BJ (cell line): ENCODE results near the gene STK24. TPM values are rescaled to one million over a fixed set of nuclear protein-coding genes. Genes with fewer than 3 reads are reported as not detected.

Experiments used
- CTCF ChIA-PET: fragments of 350-600 bp; formaldehyde crosslinking; extraction: SDS; loops from one replicate; lab custom pipeline; 2021; ENCODE audit warnings: antibody characterized with exemption, inconsistent platforms; lab: Yijun Ruan, JAX
- POLR2A ChIA-PET: fragments of 300-600 bp; sonication (Branson Sonifier 250); formaldehyde crosslinking; extraction: SDS; loops from one replicate; lab custom pipeline; 2021; ENCODE audit warnings: antibody characterized with exemption; lab: Charles Lee
- DNase-seq: peaks from one replicate; pipeline ENCODE4 v3.0.0-alpha.2; 2011; ENCODE audit warnings: low read depth
- H3K27me3 ChIP-seq: 2 replicates; pipeline ENCODE4 v1.6.0; 2011; ENCODE audit warnings: low read length; ENCODE audit not compliant: control insufficient read depth, insufficient read depth
- H3K36me3 ChIP-seq: 2 replicates; pipeline ENCODE4 v1.5.1; 2011; ENCODE audit warnings: low read length; ENCODE audit not compliant: control insufficient read depth, insufficient read depth
- H3K4me3 ChIP-seq: 2 replicates; pipeline ENCODE4 v1.5.1; 2011; ENCODE audit warnings: low read depth, mild to moderate bottlenecking, control low read depth, low read length
- polyA plus RNA-seq: library from polyadenylated mRNA; depleted of rRNA; stranded (reverse); fragments of >200 nt; gene quantifications from 2 replicates; pipeline ENCODE4 v1.2.3, GENCODE V29; 2011
- TF ChIP-seq, protein P1 (sequence below): IDR thresholded peaks from 2 replicates; pipeline ENCODE4 v1.5.1; 2011; ENCODE audit warnings: low read depth, mild to moderate bottlenecking, control low read depth, inconsistent platforms, low read length, moderate library complexity; ENCODE audit not compliant: insufficient read depth

Gene STK24
- polyA plus RNA-seq, 1 experiment: 32.8 TPM

DNA sequence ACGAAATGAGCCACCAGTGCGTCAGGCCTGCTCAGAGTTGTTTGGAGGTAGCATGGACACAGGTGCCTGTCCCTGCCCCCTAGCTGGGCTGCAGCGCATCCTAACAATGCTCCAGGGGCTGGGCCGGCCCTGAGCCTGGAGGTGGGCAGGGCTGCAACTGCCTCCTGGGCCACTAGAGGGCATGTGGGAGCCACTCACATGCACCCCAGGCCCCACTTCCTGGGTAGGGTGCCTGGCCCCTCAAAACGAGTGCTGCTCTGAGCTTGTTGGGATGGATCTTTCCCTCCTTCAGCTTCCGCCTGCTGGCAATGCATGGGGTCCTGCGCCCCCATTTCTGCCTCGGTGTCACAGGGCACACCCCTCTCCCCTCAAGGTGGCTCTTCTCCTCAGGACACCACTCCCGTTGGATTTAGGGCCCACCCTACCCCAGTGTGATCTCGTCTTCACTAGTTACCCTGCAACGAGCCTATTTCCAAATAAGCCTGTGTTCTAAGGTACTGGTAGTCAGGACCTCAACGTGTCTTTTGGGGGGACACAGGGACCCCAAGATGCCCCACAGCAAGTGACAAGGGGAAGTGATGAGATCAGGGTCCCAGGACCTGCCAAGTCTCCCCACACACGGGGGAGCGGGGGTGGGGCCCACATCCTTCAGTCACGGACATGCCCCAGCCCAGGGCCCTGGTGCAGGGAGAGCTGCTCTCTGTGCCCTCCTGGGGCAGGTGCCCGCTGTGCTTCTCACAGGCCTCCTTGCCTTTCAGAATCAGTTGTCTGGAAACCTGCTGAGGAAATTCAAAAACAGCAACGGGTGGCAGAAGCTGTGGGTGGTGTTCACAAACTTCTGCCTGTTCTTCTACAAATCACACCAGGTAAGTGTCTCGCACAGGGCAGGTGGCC is 131.3 kb downstream of the STK24 start:
- ChIA-PET CTCF (interaction anchor here (0.7 to 7.1 kb wide), 41 partner anchors 9 to 590 kb away, joined by 3 to 91 read pairs (median 4); no protein-coding TSS in a partner anchor), POLR2A (no interaction called here)
- TF ChIP-seq, protein P1, sequence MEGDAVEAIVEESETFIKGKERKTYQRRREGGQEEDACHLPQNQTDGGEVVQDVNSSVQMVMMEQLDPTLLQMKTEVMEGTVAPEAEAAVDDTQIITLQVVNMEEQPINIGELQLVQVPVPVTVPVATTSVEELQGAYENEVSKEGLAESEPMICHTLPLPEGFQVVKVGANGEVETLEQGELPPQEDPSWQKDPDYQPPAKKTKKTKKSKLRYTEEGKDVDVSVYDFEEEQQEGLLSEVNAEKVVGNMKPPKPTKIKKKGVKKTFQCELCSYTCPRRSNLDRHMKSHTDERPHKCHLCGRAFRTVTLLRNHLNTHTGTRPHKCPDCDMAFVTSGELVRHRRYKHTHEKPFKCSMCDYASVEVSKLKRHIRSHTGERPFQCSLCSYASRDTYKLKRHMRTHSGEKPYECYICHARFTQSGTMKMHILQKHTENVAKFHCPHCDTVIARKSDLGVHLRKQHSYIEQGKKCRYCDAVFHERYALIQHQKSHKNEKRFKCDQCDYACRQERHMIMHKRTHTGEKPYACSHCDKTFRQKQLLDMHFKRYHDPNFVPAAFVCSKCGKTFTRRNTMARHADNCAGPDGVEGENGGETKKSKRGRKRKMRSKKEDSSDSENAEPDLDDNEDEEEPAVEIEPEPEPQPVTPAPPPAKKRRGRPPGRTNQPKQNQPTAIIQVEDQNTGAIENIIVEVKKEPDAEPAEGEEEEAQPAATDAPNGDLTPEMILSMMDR: peak; percentile 99
- DNase-seq: no peak
- Histone ChIP-seq H3K27me3 (no peaks in the 10 kb centered on the region), H3K36me3 (peaks cover 41% of the 10 kb centered on the region), H3K4me3 (no peak overlapping the region)

DNA sequence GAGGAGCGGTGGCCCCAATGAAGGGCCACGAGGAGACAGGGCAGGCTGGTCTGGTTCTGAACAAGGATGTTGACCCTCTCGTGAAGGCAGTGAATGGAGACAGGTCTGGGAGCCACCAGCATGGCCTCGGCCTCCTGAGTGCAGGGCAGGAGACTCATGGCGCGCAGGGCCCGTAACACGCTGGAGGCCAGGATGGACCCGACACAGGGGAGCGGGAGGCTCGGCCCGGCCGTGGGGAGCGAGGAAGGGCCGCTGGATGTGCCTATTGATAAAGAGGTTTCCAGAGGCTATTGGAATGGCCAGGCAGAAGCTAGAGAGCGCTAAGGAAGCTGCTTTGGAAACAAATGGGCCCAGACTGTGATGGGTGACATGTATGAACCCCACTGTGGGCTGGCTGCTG is 132.5 kb downstream of the STK24 start:
- TF ChIP-seq, protein P1: no peak
- POLR2A ChIA-PET: no interaction called here
- CTCF ChIA-PET: interaction anchor here (0.6 to 7.1 kb wide), 19 partner anchors 8 to 602 kb away, joined by 3 to 91 read pairs (median 6); no protein-coding TSS in a partner anchor
- no peak for DNase-seq
- Histone ChIP-seq H3K27me3 (no peaks in the 10 kb centered on the region), H3K36me3 (peaks cover 45% of the 10 kb centered on the region), H3K4me3 (no peak overlapping the region)

DNA sequence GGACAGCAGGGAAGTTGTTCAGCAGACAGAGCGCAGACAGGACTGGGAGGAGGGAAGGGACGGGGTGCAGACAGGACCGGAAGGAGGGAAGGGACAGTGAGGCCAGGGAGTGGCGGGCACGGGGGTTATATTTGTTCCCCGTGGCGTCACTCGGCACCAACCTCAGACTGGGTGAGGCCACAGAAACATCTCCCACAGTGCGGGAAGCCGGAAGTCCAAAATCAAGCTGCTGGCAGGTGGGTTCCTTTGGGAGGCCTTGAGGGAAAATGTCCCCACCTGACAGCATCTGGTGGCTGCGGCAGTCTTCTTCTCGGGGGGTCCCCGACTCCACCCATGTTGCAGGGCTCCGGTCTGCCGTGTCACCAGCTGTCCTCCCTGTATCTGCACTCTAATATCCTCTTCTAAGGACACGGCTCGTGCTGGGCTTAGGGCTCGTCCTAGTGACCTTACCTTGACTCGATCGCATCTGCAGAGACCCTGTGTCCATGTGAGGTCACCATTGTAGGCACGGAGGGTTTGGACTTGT is 133.0 kb downstream of the STK24 start:
- TF ChIP-seq, protein P1: no peak
- H3K27me3 ChIP-seq: no peaks in the 10 kb centered on the region
- POLR2A ChIA-PET: no interaction called here
- peaks cover 47% of the 10 kb centered on the region for H3K36me3 ChIP-seq
- no peak for DNase-seq
- H3K4me3 ChIP-seq: no peak overlapping the region
- CTCF ChIA-PET: interaction anchor here (0.6 to 7.1 kb wide), 8 partner anchors 12 to 602 kb away, joined by 3 to 91 read pairs (median 7); no protein-coding TSS in a partner anchor

DNA sequence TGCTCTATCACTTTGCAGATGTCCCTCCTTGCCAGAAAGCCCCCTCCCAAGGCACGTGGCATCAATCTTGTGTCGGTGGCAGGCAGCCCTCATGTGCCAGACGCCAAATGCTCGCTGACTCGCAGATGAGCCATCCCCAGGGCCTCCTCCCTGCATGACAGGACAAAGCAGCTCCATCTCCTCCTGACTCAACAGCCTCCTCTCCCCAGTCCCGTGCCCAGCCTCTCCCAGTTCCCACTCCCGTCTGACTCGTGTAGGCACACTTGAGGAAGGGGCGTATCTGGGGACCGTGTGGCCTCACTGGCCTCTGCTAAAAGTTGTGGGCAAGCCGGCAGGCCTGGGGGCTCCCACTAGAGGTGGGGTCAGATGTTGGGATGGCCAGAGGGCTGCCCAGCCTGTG is 133.6 kb downstream of the STK24 start:
- peak; percentile 62 for DNase-seq
- ChIA-PET CTCF (interaction anchor here (1.1 to 7.1 kb wide), 4 partner anchors 210 to 230 kb away, joined by 4 to 91 read pairs (median 7); no protein-coding TSS in a partner anchor), POLR2A (no interaction called here)
- peaks cover 48% of the 10 kb centered on the region for H3K36me3 ChIP-seq
- no peaks in the 10 kb centered on the region for H3K27me3 ChIP-seq
- H3K4me3 ChIP-seq: no peak overlapping the region
- TF ChIP-seq, protein P1: no peak
